Kidney epithelial cell (primary cell): ENCODE data around the gene TBC1D5. TPM values are rescaled to one million over a fixed set of nuclear protein-coding genes. Genes with fewer than 3 reads are reported as not detected.

Experiments used
- DNase-seq: peaks from one replicate; pipeline ENCODE4 v3.0.0-alpha.2; 2010; ENCODE audit warnings: low read depth
- H3K27me3 ChIP-seq: 2 replicates; pipeline ENCODE4 v1.6.0; 2011; ENCODE audit warnings: low read length; ENCODE audit not compliant: control insufficient read depth, insufficient read depth
- H3K36me3 ChIP-seq: 2 replicates; pipeline ENCODE4 v1.5.1; 2011; ENCODE audit warnings: low read length; ENCODE audit not compliant: control insufficient read depth, insufficient read depth
- H3K4me3 ChIP-seq: 2 replicates; pipeline ENCODE4 v1.5.1; 2011; ENCODE audit warnings: low read depth, mild to moderate bottlenecking, control low read depth, low read length
- CTCF ChIP-seq: IDR thresholded peaks from 2 replicates; pipeline ENCODE4 v1.5.1; 2011; ENCODE audit warnings: mild to moderate bottlenecking, moderate library complexity, low read length, control low read depth, inconsistent platforms; ENCODE audit not compliant: insufficient read depth, poor library complexity, severe bottlenecking
- total RNA-seq: library from RNA; depleted of rRNA; stranded (reverse); fragments of >200 nt; gene quantifications from 2 replicates; pipeline ENCODE4 v1.2.3, GENCODE V29; 2015

Gene TBC1D5
- total RNA-seq, 1 donor from 2014 or later = 100 TPM

DNA sequence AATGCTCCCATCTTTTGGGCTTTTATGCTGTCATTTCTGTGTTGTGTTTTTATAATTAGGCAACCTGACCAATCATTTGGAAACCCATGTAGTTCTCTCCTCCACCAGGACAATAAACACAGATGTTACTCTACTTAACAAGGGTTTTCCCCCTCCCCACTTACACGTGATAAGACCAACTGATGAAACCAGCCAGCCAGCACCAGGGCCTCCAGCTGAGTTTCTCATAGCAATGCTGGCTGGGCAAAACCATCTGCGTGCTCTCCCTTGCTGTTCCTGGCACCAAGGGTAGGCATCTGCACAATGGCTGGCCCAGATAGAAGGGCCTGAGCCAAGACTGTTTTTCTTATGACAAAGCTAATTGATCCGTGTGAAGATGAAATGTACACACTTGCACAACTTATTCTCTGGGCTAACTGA lies 547.2 kb downstream of the TBC1D5 start:
- Histone ChIP-seq H3K4me3 (no peak overlapping the region), H3K27me3 (no peaks in the 10 kb centered on the region), H3K36me3 (no peaks in the 10 kb centered on the region)
- TF ChIP-seq CTCF = no peak
- no peak for DNase-seq

DNA sequence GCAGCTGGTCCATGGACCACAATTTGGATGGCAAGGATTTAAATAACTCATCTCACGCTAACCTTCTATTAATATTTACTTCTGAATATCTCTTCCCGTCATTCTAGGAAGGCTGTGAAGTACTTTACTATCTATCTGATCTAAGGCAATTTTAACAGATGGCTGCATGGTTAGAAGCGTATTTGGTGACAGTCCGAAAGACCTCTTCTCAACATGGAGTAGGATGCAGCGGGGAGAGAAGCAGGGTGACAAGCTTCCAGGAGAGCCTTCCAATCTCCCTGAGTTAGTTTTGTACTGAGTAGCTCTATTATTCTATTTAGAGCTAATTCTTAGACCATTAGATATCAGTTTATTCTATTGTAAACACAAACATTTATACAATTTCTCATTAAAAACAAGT lies 548.3 kb downstream of the TBC1D5 start:
- TF ChIP-seq CTCF = no peak
- H3K4me3 ChIP-seq = no peak overlapping the region
- no peaks in the 10 kb centered on the region for H3K27me3 ChIP-seq
- no peak for DNase-seq
- no peaks in the 10 kb centered on the region for H3K36me3 ChIP-seq

- no peak for TF ChIP-seq CTCF
- H3K36me3 ChIP-seq = no peaks in the 10 kb centered on the region
- H3K4me3 ChIP-seq = no peak overlapping the region
- no peaks in the 10 kb centered on the region for H3K27me3 ChIP-seq
- DNase-seq = no peak
Measured at GRCh38 chr3:17192995-17193394, 549.4 kb downstream of the TBC1D5 start.

DNA sequence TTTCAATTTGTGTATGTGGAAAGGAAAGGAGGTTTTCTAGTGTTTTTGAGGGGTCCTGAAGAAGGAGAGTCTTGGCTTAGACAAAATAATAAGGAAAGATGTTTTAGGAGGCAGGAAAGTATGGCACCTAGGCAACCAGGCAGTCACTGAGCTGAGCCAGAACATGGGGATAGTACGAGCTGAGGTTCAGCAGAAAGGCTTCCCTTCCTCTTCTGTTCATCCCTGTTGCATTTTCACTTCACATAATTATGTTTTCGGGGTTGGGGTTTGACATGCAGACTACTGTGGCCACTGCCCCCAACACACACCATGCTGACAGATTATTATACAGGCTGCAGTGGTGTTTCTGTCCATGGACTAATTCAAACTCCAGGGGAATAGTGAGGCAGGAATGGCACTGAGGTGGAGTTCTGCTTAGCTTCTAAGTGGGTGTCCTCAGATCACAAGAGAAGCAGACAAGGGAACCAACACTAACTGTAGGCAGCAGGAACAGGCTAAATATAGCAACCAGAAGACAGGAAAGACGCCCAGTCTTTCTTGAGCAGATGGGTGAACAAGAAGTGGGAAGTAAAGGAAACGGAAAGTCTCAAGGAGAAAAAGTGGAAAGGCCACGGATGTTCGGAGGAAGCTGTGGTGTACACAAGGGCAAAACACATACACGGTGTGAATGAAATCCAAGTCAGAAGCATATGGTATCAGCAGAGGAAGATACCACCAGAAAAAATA lies 551.9 kb downstream of the TBC1D5 start:
- Histone ChIP-seq H3K36me3 (no peaks in the 10 kb centered on the region), H3K4me3 (no peak overlapping the region), H3K27me3 (no peaks in the 10 kb centered on the region)
- no peak for DNase-seq
- TF ChIP-seq CTCF = no peak

DNA sequence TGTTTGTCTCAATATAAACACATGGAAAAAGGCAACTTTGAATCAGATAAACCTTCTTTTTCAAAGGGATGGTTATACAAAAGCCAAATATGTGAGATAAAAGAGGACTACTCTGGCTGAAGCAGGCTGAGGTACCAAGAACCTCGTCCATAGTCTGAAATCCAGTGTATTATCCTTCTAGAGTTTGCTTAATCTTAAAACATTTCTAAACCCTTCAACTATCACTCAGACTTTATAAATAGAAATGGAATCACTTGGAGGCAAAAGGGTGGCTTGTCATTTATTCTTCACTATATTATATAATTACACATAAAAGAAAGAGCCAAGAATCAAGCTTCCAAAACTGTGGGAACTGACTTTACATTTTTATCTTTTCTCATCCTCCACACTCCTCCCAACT lies 554.1 kb downstream of the TBC1D5 start:
- Histone ChIP-seq H3K27me3 (no peaks in the 10 kb centered on the region), H3K36me3 (no peaks in the 10 kb centered on the region), H3K4me3 (no peak overlapping the region)
- no peak for TF ChIP-seq CTCF
- DNase-seq = no peak
